HL-60/S4 treated with phorbol 12-myristate 13-acetate at 8.2 ng/mL for 4 days and 3 days (cell line): ENCODE measurements around the gene CNIH2.

Experiments used
- in situ Hi-C: fragments of 300-500 bp; cut with MboI; formaldehyde crosslinking; loops from 2 replicates; pipeline ENCODE4 v1.15.0; 2022; ENCODE audit warnings: low sequenced_read_pairs

CNIH2 gene

GRCh38 chr11:66258473-66258893 lies 19.5 kb upstream of the CNIH2 start:
- in situ Hi-C loops, result no loop called here

- in situ Hi-C loops, result no loop called here
Measured at GRCh38 chr11:66259225-66259624, 18.8 kb upstream of the CNIH2 start.

- in situ Hi-C loops, result no loop called here
Measured at GRCh38 chr11:66259956-66260355, 18.0 kb upstream of the CNIH2 start.

GRCh38 chr11:66261578-66261977 lies 16.4 kb upstream of the CNIH2 start:
- in situ Hi-C loops, result no loop called here

GRCh38 chr11:66262191-66262590 lies 15.8 kb upstream of the CNIH2 start:
- in situ Hi-C loops, result no loop called here

GRCh38 chr11:66262696-66263095 lies 15.3 kb upstream of the CNIH2 start:
- in situ Hi-C loops, result no loop called here

- in situ Hi-C loops, result no loop called here
Measured at GRCh38 chr11:66263231-66263630, 14.7 kb upstream of the CNIH2 start.

- in situ Hi-C loops, result no loop called here
Measured at GRCh38 chr11:66263785-66264184, 14.2 kb upstream of the CNIH2 start.

- in situ Hi-C loops, result no loop called here
Measured at GRCh38 chr11:66264383-66264782, 13.6 kb upstream of the CNIH2 start.

- in situ Hi-C loops, result no loop called here
Measured at GRCh38 chr11:66264914-66265313, 13.1 kb upstream of the CNIH2 start.

- in situ Hi-C loops, result no loop called here
Measured at GRCh38 chr11:66265531-66266377, 12.2 kb upstream of the CNIH2 start.

- in situ Hi-C loops, result no loop called here
Measured at GRCh38 chr11:66266378-66267038, 11.5 kb upstream of the CNIH2 start.

GRCh38 chr11:66267039-66267378 lies 11.0 kb upstream of the CNIH2 start:
- in situ Hi-C loops, result no loop called here

- in situ Hi-C loops, result no loop called here
Measured at GRCh38 chr11:66267379-66268243, 10.4 kb upstream of the CNIH2 start.

- in situ Hi-C loops, result no loop called here
Measured at GRCh38 chr11:66268244-66268951, 9.6 kb upstream of the CNIH2 start, which contains the start of gene RAB1B. RAB1B (plus strand) TSS chr11:66268639; CDS start chr11:66268680, 41 bp downstream.

GRCh38 chr11:66268952-66269905 lies 8.7 kb upstream of the CNIH2 start:
- in situ Hi-C loops, result no loop called here

- in situ Hi-C loops, result no loop called here
Measured at GRCh38 chr11:66271816-66272215, 6.2 kb upstream of the CNIH2 start.

GRCh38 chr11:66272596-66272995 lies 5.4 kb upstream of the CNIH2 start:
- in situ Hi-C loops, result no loop called here

- in situ Hi-C loops, result no loop called here
Measured at GRCh38 chr11:66274219-66274618, 3.8 kb upstream of the CNIH2 start.

- in situ Hi-C loops, result no loop called here
Measured at GRCh38 chr11:66275396-66275795, 2.6 kb upstream of the CNIH2 start.
